Dedifferentiated amniotic fluid mesenchymal stem cell (primary cell): ENCODE data around the gene OR52E1.
"Not testable (repeated sequence)": the region's sequence is repeated elsewhere in the genome, so short reads cannot be mapped to it uniquely, and the experiment has no call there.

Experiments
- DNase-seq: peaks from one replicate; pipeline ENCODE4 v3.0.0-alpha.2; 2016; ENCODE audit errors: extremely low spot score

OR52E1 gene

GRCh38 chr11:5069272-5069671 lies at the start of gene OR52E1:
Gene OR52E1, plus strand, starts transcription at chr11:5069572.
- DNase-seq: no peak

- no peak for DNase-seq
Observed at GRCh38 chr11:5021996-5022395, 47.4 kb upstream of the OR52E1 start.

GRCh38 chr11:5036669-5037068 lies 32.7 kb upstream of the OR52E1 start:
- no peak for DNase-seq

- DNase-seq: no peak
Observed at GRCh38 chr11:5037926-5038325, 31.4 kb upstream of the OR52E1 start.

GRCh38 chr11:5038341-5038740 lies 31.0 kb upstream of the OR52E1 start:
- DNase-seq: no peak

GRCh38 chr11:5040876-5041275 lies 28.5 kb upstream of the OR52E1 start:
- DNase-seq: no peak

- DNase-seq: no peak
Observed at GRCh38 chr11:5042091-5042490, 27.3 kb upstream of the OR52E1 start.

- DNase-seq: no peak
Observed at GRCh38 chr11:5043380-5043779, 26.0 kb upstream of the OR52E1 start.

- DNase-seq: no peak
Observed at GRCh38 chr11:5046226-5046625, 23.1 kb upstream of the OR52E1 start, which contains the start of gene OR52J3. Gene OR52J3, plus strand, starts transcription at chr11:5046526. Its CDS starts 0 bp downstream, at chr11:5046526.

- no peak for DNase-seq
Observed at GRCh38 chr11:5046754-5047330, 22.5 kb upstream of the OR52E1 start.

- DNase-seq: not testable (repeated sequence)
Observed at GRCh38 chr11:5058679-5059078, 10.7 kb upstream of the OR52E1 start.

GRCh38 chr11:5059391-5059790 lies 10.0 kb upstream of the OR52E1 start, which contains the start of gene OR52E2:
Gene OR52E2, minus strand, starts transcription at chr11:5059627. Its CDS starts 0 bp downstream, at chr11:5059627.
- DNase-seq: no peak

- DNase-seq: no peak
Observed at GRCh38 chr11:5065027-5065426, 4.3 kb upstream of the OR52E1 start.

GRCh38 chr11:5071799-5072198 lies 2.4 kb downstream of the OR52E1 start:
- DNase-seq: no peak

- no peak for DNase-seq
Observed at GRCh38 chr11:5081405-5081804, 12.0 kb downstream of the OR52E1 start.

GRCh38 chr11:5083602-5084001 lies 14.2 kb downstream of the OR52E1 start:
- no peak for DNase-seq

GRCh38 chr11:5088556-5088955 lies 19.2 kb downstream of the OR52E1 start:
- no peak for DNase-seq

GRCh38 chr11:5090668-5091067 lies 21.3 kb downstream of the OR52E1 start:
- no peak for DNase-seq

- DNase-seq: no peak
Observed at GRCh38 chr11:5092821-5093585, 23.6 kb downstream of the OR52E1 start.

- DNase-seq: no peak
Observed at GRCh38 chr11:5096011-5096410, 26.6 kb downstream of the OR52E1 start.

- no peak for DNase-seq
Observed at GRCh38 chr11:5102246-5102645, 32.9 kb downstream of the OR52E1 start.

- no peak for DNase-seq
Observed at GRCh38 chr11:5103066-5103465, 33.7 kb downstream of the OR52E1 start.

- no peak for DNase-seq
Observed at GRCh38 chr11:5107285-5107684, 37.9 kb downstream of the OR52E1 start.
